HPDE6-E6E7 (cell line): ENCODE results near the gene GATAD2A.

Source experiments
- DNase-seq: peaks from one replicate; pipeline ENCODE4 v3.0.0; 2011; ENCODE audit warnings: missing footprints; ENCODE audit errors: extremely low spot score

The GATAD2A gene

DNA sequence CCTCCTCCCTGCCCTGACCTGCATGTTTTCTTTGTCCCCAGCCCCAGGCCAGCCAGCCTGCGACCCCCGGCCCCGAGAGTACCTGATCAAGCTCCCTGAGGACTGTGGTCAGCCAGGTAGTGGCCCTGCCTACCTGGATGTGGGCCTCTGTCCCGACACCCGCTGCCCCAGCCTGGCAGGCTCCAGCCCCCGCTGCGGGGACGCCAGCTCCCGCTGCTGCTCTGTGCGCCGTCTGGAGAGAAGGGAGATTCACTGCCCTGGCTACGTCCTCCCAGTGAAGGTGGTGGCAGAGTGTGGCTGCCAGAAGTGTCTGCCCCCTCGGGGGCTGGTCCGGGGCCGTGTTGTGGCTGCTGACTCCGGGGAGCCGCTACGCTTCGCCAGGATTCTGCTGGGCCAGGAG, 138.2 kb downstream of the GATAD2A start:
- no peak for DNase-seq

DNA sequence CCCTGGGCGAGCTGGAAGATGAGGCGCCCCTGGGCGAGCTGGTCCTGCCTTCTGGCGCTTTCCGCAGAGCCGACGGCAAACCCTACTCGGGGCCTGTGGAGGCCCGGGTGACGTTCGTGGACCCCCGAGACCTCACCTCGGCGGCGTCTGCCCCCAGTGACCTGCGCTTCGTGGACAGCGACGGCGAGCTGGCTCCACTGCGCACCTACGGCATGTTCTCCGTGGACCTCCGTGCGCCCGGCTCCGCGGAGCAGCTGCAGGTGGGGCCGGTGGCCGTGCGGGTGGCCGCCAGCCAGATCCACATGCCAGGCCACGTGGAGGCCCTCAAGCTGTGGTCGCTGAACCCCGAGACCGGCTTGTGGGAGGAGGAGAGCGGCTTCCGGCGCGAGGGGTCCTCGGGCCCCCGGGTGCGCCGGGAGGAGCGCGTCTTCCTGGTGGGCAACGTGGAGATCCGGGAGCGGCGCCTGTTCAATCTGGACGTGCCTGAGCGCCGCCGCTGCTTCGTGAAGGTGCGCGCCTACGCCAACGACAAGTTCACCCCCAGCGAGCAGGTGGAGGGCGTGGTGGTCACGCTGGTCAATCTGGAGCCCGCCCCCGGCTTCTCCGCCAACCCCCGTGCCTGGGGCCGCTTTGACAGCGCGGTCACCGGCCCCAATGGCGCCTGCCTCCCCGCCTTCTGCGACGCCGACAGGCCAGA, 138.9 kb downstream of the GATAD2A start:
- no peak for DNase-seq

DNA sequence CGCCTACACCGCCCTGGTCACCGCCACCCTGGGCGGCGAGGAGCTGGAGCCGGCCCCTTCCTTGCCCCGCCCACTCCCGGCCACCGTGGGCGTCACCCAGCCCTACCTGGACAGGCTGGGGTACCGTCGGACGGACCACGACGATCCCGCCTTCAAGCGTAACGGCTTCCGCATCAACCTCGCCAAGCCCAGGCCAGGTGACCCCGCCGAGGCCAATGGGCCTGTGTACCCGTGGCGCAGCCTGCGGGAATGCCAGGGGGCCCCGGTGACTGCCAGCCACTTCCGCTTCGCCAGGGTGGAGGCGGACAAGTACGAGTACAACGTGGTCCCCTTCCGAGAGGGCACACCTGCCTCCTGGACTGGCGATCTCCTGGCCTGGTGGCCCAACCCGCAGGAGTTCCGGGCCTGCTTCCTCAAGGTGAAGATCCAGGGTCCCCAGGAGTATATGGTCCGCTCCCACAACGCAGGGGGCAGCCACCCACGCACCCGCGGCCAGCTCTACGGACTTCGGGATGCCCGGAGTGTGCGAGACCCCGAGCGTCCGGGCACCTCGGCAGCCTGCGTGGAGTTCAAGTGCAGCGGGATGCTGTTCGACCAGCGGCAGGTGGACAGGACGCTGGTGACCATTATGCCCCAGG, 139.6 kb downstream of the GATAD2A start:
- no peak for DNase-seq

DNA sequence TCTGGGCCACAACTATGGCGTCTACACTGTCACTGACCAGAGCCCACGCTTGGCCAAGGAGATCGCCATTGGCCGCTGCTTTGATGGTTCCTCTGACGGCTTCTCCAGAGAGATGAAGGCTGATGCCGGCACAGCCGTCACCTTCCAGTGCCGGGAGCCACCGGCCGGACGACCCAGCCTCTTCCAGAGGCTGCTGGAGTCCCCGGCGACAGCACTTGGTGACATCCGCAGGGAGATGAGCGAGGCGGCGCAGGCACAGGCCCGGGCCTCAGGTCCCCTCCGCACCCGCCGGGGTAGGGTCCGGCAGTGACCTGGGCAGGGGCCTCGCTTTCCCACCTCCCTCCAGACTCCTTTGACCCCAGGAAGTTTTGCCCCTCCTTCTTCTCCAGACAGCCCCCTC, 140.2 kb downstream of the GATAD2A start:
- DNase-seq, result no peak

DNA sequence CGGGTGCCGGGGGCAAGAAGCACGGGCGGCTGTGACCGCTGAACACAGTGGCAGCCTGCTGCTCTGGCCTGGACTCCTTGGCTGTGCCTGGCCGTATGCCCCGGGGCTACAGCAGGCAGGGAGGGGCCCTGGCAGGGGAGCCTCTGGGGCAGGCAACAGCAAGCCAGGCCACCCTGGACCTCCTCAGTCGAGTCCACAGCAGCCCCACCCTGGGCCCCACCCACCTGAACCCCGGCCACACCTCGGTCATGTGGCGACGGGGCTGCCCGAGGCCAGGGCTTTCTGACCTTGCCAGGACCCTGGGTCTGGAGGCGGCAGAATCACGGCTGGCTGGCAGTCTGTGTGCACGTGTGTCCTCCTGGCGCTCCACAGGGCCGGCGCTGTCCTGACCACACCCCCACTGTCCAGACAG, 141.3 kb downstream of the GATAD2A start:
- DNase-seq, result no peak

DNA sequence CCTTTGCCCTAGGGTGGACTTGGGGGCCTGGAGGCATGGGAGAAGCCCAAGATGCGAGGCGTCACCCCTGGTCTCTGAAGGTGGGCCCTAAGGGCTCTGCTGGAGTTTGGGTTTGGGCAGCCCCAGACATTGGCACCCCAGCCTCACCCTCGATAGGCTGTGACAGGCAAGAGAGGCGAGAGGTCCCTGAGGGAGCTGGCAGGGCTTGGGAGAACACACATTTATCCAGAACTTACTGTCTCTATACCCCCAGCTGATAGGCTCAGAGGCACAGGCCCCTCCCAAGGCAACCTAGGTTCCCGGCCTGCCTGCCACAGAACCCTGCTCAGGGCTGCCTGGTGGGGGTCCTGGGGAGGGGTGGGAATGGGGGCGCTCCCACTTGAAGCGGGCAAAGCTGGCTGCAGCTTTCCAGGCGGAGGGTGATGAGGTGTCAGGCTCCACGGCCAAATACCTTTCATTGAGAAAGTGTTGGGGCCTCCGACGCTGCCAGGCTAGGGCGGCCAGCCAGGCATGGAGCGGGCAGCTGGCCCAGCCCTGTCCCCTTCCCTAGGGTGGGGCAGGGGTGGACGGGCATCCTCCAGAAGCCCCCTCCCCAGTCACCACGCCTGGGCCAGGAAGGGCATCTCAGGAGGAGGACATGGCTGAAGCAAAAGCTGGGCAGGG, 142.3 kb downstream of the GATAD2A start:
- DNase-seq, result no peak

DNA sequence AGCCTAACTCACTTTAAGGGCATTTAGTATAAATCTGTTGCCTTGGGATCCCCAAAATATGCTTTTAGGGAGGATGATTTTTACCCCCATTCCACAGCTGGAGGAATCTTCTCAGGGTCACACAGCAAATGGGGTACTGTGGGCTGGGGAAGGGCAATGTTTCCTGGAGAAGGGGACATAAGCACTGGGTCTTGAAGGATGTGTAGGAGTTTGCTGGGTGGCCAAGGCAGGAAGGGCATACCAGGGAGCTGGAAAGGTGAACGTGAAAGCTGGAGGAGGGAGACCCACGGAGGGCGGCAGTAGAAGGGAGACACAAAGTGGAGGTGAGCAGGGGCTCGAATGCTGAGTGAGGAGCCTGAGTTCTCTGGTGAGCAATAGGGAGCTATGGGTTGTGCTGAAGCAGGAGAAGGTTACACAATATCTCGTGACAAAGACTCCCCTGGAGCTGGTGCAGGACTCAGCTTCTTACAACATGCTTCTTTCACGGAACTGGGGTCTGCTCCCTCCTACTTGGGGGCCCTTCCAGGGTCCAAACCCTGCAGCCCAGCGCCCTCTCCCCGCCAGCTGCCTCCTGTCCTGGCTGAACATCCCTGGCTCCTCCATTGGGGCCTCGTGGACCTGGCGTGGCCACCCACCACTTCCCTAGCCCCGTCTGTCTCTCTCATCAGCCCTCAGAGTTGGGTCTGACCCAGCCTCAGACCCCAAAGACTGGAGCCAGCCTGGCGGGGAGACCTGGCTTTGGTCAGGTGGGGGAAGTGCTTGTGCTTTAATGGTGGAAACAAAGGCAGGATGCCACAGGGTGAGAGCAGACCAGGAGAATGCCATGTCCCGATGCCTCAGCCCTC, 143.7 kb downstream of the GATAD2A start:
- DNase-seq, result no peak

DNA sequence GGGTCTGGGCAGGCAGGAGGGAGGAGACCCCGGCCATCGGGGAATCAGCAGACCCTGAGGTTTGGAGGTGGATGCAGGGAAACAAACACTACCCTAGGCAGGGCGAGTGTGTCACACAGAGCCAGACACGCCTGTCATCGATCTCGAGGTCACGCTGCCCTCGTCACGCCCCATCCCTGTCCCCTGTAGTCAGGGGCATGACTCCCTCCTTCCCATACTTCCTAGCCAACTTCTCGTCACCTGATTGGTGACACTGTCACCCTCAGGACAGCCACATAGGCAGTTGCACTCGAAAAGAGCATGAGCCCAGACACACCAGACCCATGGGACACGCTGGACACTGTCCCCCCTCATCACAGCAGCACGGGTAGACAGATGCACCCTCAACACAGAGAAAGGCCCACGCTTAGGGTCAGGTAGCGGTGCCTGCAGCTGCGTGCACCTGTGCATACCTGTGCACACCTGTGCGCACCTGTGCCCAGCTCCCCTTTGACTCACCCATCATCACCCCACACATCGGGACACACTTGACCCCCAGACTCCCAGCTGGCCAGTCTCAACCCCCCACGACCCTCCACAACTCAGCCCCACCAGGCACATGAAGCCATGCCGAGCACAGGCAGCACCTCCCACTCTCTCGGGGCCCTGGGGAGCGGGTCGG, 144.5 kb downstream of the GATAD2A start:
- DNase-seq, result no peak

DNA sequence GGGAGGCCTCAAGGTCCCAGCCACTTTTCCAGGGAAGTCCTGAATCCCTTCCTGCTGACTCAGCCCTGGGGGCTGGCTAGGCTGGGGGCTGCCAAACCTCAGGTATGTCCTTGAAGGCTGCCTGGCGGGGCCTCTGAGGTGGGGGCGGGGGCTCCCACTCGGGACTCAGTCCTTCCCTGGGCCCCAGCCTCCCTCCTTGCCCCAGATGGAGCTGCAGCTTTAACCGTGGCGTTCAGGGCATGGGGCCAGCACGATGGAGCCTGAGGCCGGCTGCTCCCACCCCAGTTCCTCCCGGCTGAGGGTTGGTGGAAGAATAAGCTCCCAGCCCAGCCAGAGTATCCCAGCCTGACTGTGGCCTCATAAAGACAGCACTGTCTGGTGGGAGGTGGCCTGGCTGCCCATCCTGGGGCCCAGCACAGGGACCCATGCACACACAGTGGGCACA, 145.0 kb downstream of the GATAD2A start:
- DNase-seq, result no peak

DNA sequence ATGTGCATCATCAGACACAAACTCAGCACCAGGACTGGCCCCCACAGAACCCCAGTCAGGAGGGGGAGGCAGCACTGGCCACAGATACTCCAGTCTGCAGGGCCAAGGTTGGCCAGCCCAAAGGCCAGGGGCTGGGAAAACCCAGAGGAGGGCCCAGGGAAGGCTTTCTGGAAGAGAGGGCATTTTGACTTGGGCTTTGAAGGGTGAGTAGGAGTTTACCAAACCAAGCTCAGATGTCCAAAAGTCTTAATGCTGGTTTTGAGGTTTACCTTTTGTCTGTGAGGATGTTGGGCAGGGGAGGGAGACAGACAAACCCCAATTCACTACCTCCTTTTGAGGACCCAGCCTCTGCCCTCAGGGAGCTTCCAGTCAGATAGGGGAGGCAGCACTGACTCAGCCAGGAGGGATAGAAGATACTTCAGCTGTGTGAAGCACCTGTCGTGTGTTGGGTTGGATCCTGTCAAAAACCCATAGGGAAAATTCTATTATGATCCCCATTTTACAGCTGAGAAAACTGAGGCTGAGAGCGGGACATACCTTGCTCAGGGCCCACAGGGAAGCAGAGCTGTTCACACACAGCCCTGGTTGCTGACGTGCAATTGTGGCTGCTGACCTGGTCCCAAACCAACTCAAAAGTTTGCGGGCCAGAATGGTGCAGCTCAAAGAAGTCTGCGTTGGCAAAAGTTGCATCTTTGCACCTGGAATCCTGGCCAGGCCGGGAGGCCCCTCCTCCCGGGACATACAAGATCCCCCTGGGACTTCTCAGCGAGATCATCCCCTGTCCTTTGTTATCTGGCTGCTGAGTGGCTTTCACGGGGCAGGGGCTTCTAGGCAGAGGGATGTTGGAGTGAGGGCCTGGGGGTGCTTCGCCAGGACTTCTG, 145.7 kb downstream of the GATAD2A start:
- DNase-seq, result no peak

DNA sequence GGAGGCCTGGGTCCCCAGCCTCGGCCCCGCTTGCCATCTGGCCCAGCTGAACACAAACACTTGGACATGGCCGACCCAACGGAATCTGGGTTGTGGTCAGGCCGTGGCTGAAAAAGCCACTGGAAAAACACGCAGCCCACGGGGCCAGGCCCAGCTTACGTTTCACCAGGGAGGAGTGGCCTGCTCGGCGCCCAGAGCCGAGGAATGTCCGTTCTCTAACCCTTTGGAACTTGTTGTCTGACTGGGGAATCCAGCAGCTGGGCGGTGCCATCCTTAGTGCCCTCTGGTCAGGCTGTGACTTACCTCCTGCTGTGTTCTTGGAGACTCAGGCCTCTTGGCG, 146.3 kb downstream of the GATAD2A start:
- no peak for DNase-seq

DNA sequence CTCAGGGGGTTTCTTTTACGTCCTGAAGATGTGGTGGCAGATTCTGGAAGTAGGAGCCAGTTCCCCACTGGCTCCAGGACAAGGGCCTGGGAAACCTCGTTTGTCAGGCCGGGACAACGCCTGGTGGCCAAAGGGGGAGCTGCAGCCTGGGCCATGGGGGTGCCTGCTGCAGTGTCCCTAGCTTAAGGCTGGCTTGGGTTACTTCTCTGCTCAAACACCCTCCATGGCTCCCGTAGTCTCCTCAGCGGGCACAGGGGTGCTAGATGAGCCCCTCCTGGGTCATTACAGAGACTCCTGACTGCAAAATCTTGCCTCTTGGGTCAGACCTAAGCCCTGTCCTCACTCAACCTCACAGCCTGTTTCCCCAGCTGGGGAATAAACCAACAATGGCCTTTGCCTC, 147.3 kb downstream of the GATAD2A start:
- DNase-seq, result peak; percentile 64

DNA sequence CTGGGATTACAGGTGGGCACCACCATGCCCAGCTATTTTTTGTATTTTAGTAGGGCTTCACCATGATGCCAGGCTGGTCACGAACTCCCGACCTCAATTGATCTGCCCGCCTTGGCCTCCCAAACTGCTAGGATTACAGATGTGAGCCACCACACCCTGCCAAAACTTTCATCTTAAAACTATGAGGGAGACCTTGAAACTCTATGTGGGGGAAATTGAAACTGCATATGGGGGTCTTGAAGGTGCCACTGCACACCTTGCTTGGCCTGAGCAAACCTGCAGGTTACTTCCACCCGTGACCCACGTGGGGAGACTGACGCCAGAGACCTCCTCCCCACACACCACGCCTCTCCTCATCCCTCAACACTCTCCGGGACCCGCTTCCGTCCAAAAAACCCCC, 148.2 kb downstream of the GATAD2A start:
- DNase-seq, result no peak

DNA sequence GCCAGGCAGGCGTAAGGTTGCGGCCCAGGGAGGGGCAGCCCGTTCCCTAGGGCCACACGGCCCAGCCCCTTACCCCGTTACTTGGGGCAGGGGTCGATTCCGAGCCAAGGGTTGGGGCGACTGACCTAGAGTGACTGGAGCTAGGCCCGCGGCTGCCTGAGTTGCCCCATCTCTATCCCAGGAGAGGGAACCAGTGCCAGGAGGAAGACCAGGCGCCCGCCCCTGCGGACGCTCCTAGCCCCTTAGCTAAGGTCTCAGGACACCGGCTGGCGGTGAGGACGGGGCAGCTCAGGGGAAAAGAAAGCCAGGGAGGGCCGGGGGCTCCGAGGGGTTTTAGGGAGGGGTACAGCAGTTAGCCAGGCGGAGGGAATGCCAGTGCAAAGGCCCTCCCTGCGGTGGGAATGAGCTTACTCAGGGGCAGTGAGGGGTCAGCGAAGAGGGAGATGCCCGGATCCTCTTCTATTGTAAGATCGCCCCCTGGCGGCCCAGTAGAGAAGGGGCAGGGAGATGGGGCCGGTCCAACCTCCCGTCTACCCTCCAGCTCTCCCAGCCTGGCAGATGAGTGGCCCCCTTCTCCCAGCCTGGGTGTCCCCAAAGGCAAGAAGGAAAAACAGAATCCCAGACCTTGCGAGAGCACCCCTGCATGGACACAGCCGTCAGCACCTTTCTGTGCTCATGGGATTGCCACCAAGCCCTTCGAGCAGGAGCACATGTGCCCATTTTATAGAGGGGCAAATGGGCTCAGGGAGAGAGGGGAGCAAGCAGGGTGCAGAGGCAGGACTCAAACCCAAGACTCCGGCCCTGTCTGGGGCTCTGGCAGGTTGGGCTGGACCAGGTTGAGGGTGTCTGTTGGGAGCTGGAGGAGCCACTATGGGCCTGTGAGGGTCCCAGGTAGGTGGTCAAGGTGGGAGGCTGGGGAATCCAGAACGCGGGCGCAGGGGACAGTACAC, 148.9 kb downstream of the GATAD2A start:
- DNase-seq, result no peak

DNA sequence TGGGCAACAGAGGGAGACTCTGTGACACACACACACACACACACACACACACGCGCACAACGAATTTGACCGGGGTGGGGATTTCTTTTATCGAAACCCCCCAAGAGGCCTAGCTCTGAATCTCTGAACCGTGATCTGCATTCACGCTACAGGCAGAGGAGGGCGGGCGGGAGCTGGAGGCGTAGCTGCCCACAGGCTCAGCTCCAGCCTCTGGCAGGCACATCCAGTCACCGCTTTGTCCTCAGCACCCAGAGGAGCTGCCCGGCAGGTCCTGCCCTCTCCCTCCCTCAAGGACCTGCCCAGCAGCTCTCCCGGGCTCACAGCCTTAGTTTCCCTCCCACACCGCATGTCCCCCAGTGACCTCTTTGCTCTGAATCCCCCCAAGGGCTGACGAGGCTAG, 152.6 kb downstream of the GATAD2A start:
- no peak for DNase-seq
